ENCODE results near the gene KIF1B.

- no peak for TF ChIP-seq CTCF (IDR thresholded peaks at IDR 0.05; ENCODE audit: insufficient read depth, low read length, poor library complexity, severe bottlenecking)
- no peak for TF ChIP-seq EZH2phosphoT487 (conservative IDR thresholded peaks at IDR 0.05; ENCODE audit: low read length)
Observed at GRCh38 chr1:10242135-10242534, 31.8 kb downstream of the KIF1B start.
